Neural progenitor cell (in vitro differentiated cells): ENCODE results near the gene COL25A1. TPM values are rescaled to one million over a fixed set of nuclear protein-coding genes. Genes with fewer than 3 reads are reported as not detected.

Experiments used
- DNase-seq: peaks from one replicate; pipeline ENCODE4 v3.0.0-alpha.2; 2016; ENCODE audit warnings: low spot score
- H2AFZ ChIP-seq: fragments of 200-600 bp; sonication (generic); replicated peaks from 2 replicates; pipeline ENCODE4 v1.6.1; 2016; ENCODE audit warnings: antibody characterized with exemption
- H3F3A ChIP-seq: fragments of 200-600 bp; sonication (generic); 2 replicates; pipeline ENCODE4 v1.6.1; 2016; ENCODE audit warnings: antibody characterized with exemption, low read depth
- H3K27ac ChIP-seq: fragments of 200-600 bp; sonication (generic); 2 replicates; pipeline ENCODE4 v1.5.1; 2016; ENCODE audit warnings: mild to moderate bottlenecking
- H3K27me3 ChIP-seq: fragments of 200-600 bp; sonication (generic); 2 replicates; pipeline ENCODE4 v1.6.1; 2016; ENCODE audit warnings: mild to moderate bottlenecking, moderate library complexity
- H3K36me3 ChIP-seq: fragments of 200-600 bp; sonication (generic); 2 replicates; pipeline ENCODE4 v1.5.1; 2016
- H3K4me1 ChIP-seq: fragments of 200-600 bp; sonication (generic); 2 replicates; pipeline ENCODE4 v1.6.1; 2016; ENCODE audit warnings: mixed run types
- H3K4me2 ChIP-seq: fragments of 200-600 bp; sonication (generic); 2 replicates; pipeline ENCODE4 v1.6.1; 2016
- H3K4me3 ChIP-seq: fragments of 200-600 bp; sonication (generic); 2 replicates; pipeline ENCODE4 v1.5.1; 2016
- H3K79me2 ChIP-seq: fragments of 200-600 bp; sonication (generic); 2 replicates; pipeline ENCODE4 v1.6.1; 2016; ENCODE audit warnings: low read depth
- H3K9ac ChIP-seq: fragments of 200-600 bp; sonication (generic); 2 replicates; pipeline ENCODE4 v1.6.1; 2016
- H3K9me3 ChIP-seq: fragments of 200-600 bp; sonication (generic); 2 replicates; pipeline ENCODE4 v1.5.1; 2016; ENCODE audit warnings: low read depth
- H4K20me1 ChIP-seq: fragments of 200-600 bp; sonication (generic); 2 replicates; pipeline ENCODE4 v1.6.1; 2016; ENCODE audit warnings: low read depth
- H3K27ac Mint-ChIP-seq: 3 replicates; pipeline ENCODE4 v1.8.0; 2021; ENCODE audit warnings: mixed read lengths
- H3K27me3 Mint-ChIP-seq: 2 replicates; pipeline ENCODE4 v1.8.0; 2022; ENCODE audit warnings: low read depth, mild to moderate bottlenecking, inconsistent platforms, moderate library complexity, mixed read lengths; ENCODE audit not compliant: insufficient read depth
- H3K36me3 Mint-ChIP-seq: 3 replicates; pipeline ENCODE4 v1.8.0; 2021; ENCODE audit warnings: mixed read lengths
- H3K4me1 Mint-ChIP-seq: 3 replicates; pipeline ENCODE4 v1.8.0; 2021; ENCODE audit warnings: mixed read lengths
- H3K4me3 Mint-ChIP-seq: 3 replicates; pipeline ENCODE4 v1.8.0; 2021; ENCODE audit warnings: mild to moderate bottlenecking, moderate library complexity, mixed read lengths
- H3K9me3 Mint-ChIP-seq: 3 replicates; pipeline ENCODE4 v1.8.0; 2020; ENCODE audit warnings: mixed read lengths
- CTCF ChIP-seq: fragments of 200-600 bp; sonication (generic); IDR thresholded peaks from 2 replicates; pipeline ENCODE4 v1.5.1; 2017; ENCODE audit warnings: antibody characterized with exemption, mild to moderate bottlenecking
- EZH2 ChIP-seq: fragments of 200-600 bp; sonication (generic); IDR thresholded peaks from 2 replicates; pipeline ENCODE4 v1.6.1; 2017; ENCODE audit warnings: antibody characterized with exemption, mild to moderate bottlenecking, moderate library complexity
- EZH2phosphoT487 ChIP-seq: fragments of 200-600 bp; sonication (generic); IDR thresholded peaks from 2 replicates; pipeline ENCODE4 v1.6.1; 2017; ENCODE audit warnings: antibody characterized with exemption
- total RNA-seq: library from RNA; depleted of rRNA; stranded (reverse); fragments of >200 nt; gene quantifications from 2 replicates; pipeline ENCODE4 v1.2.3, GENCODE V29; 2015; ENCODE audit warnings: low replicate concordance

COL25A1 gene
- total RNA-seq, 1 donor from 2014 or later: 1.3 TPM

GRCh38 chr4:108881190-108881589 is 421.3 kb downstream of the COL25A1 start:
- H3K4me1 Mint-ChIP-seq: peaks cover 23% of the 10 kb centered on the region
- no peak overlapping the region for H3K4me2 ChIP-seq
- peaks cover 12% of the 10 kb centered on the region for H3K4me1 ChIP-seq
- H3K9ac ChIP-seq: no peak overlapping the region
- H3K36me3 Mint-ChIP-seq: no peaks in the 10 kb centered on the region
- peak overlapping the region; percentile 18 for H3K27ac Mint-ChIP-seq
- no peak overlapping the region for H2AFZ ChIP-seq
- no peaks in the 10 kb centered on the region for H3K79me2 ChIP-seq
- no peaks in the 10 kb centered on the region for H3F3A ChIP-seq
- no peaks in the 10 kb centered on the region for H4K20me1 ChIP-seq
- TF ChIP-seq EZH2phosphoT487 (no peak), CTCF (no peak), EZH2 (no peak)
- no peaks in the 10 kb centered on the region for H3K9me3 ChIP-seq
- H3K27me3 ChIP-seq: no peaks in the 10 kb centered on the region
- H3K27me3 Mint-ChIP-seq: no peaks in the 10 kb centered on the region
- no peak overlapping the region for H3K4me3 ChIP-seq
- H3K9me3 Mint-ChIP-seq: no peaks in the 10 kb centered on the region
- no peaks in the 10 kb centered on the region for H3K36me3 ChIP-seq
- H3K4me3 Mint-ChIP-seq: no peak overlapping the region
- peak; percentile 28 for DNase-seq
- H3K27ac ChIP-seq: no peak overlapping the region

DNA sequence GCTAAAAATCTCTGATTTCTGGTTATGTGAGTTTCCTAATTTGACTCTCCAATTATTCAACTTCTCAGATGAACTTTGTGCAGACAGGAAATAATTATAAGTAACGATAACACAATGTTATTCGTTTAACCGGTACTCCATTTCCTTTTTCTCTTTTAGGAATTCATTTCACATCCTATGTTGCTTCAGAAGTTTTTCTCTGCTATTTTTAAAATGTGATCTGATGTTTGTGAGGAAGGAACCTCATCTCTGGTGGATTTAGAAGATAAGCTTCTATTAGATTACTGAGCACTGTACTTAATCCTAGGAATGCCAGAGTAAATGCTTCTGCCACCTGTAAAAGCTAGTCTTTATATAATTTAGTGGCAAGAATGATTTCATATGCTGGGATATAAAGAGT is 423.7 kb downstream of the COL25A1 start:
- no peaks in the 10 kb centered on the region for H3F3A ChIP-seq
- H3K4me3 Mint-ChIP-seq: no peak overlapping the region
- DNase-seq: no peak
- H3K27me3 Mint-ChIP-seq: no peaks in the 10 kb centered on the region
- peaks cover 12% of the 10 kb centered on the region for H3K4me1 ChIP-seq
- no peaks in the 10 kb centered on the region for H3K79me2 ChIP-seq
- TF ChIP-seq EZH2 (no peak), CTCF (no peak), EZH2phosphoT487 (no peak)
- H3K9ac ChIP-seq: no peak overlapping the region
- no peak overlapping the region for H3K27ac Mint-ChIP-seq
- H3K4me3 ChIP-seq: no peak overlapping the region
- no peaks in the 10 kb centered on the region for H3K9me3 ChIP-seq
- no peaks in the 10 kb centered on the region for H3K27me3 ChIP-seq
- no peaks in the 10 kb centered on the region for H3K36me3 ChIP-seq
- H3K4me1 Mint-ChIP-seq: peaks cover 23% of the 10 kb centered on the region
- H3K9me3 Mint-ChIP-seq: no peaks in the 10 kb centered on the region
- no peak overlapping the region for H2AFZ ChIP-seq
- H4K20me1 ChIP-seq: no peaks in the 10 kb centered on the region
- H3K36me3 Mint-ChIP-seq: no peaks in the 10 kb centered on the region
- no peak overlapping the region for H3K27ac ChIP-seq
- no peak overlapping the region for H3K4me2 ChIP-seq

DNA sequence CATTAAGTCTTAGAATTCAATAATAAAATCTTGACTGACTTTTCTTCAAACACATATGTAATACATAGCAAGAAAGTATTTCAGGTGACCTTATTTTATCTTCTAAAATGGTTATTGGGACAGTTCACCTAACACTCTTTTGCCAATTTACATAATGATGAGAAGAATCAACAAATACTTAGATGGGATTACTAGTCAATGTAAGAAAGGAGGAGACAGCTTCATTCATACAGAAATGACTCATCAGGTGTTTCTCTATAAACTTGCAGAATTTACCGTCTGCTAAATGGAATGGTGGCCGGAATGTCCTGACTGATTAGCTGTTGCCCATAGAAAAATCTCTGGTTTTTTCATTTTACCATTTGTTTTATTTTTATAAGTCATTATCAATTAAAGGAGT is 424.6 kb downstream of the COL25A1 start:
- Mint-ChIP-seq H3K36me3 (no peaks in the 10 kb centered on the region), H3K27ac (no peak overlapping the region)
- H4K20me1 ChIP-seq: no peaks in the 10 kb centered on the region

More for the DNA sequence above, 424.6 kb downstream of the COL25A1 start:
- Histone ChIP-seq H3K27me3 (no peaks in the 10 kb centered on the region), H3K36me3 (no peaks in the 10 kb centered on the region), H3K9ac (no peak overlapping the region), H2AFZ (no peak overlapping the region), H3K4me1 (peaks cover 12% of the 10 kb centered on the region), H3K4me3 (no peak overlapping the region), H3K4me2 (no peak overlapping the region), H3K9me3 (no peaks in the 10 kb centered on the region), H3K27ac (no peak overlapping the region), H3K79me2 (no peaks in the 10 kb centered on the region), H3F3A (no peaks in the 10 kb centered on the region)
- no peak overlapping the region for H3K4me3 Mint-ChIP-seq
- no peaks in the 10 kb centered on the region for H3K27me3 Mint-ChIP-seq
- no peak for DNase-seq
- TF ChIP-seq CTCF: no peak
- no peak for TF ChIP-seq EZH2
- TF ChIP-seq EZH2phosphoT487: no peak
- H3K9me3 Mint-ChIP-seq: no peaks in the 10 kb centered on the region
- H3K4me1 Mint-ChIP-seq: peaks cover 23% of the 10 kb centered on the region
